HepG2 (cell line): ENCODE measurements around the gene ARPC3. TPM values are rescaled to one million over a fixed set of nuclear protein-coding genes. Genes with fewer than 3 reads are reported as not detected.

ENCODE experiments used
- ATAC-seq: fragments of 200-7000 bp; cut with Tn5 transposase; 3 replicates; pipeline ENCODE4 v1.9.1; 2020; ENCODE audit warnings: mild to moderate bottlenecking, moderate library complexity
- BruUV-seq: library from RNA; stranded (reverse); fragments of 400-500 nt; replicated peaks from 2 replicates; lab custom pipeline; 2021; lab: Mats Ljungman, UMichigan
- CTCF ChIA-PET: fragments of 300-600 bp; formaldehyde crosslinking; extraction: SDS; loops from one replicate; lab custom pipeline; 2021; ENCODE audit warnings: low total read pairs, inconsistent platforms, low intra/inter-chr PET ratio; lab: Yijun Ruan, JAX
- POLR2A ChIA-PET: fragments of 350-600 bp; sonication (Branson Sonifier 250); formaldehyde crosslinking; loops from one replicate; lab custom pipeline; 2020; ENCODE audit warnings: antibody characterized with exemption, inconsistent platforms; lab: Yijun Ruan, JAX
- DNase-seq: peaks from one replicate; pipeline ENCODE4 v3.0.0-alpha.2; 2015; ENCODE audit warnings: low spot score
- FAIRE-seq: peaks from 3 replicates; lab custom pipeline; 2011; peaks lifted over from hg19 to GRCh38; lab: Jason Lieb, UNC
- H2AFZ ChIP-seq: one replicate; pipeline ENCODE4 v1.6.1; 2011; ENCODE audit warnings: low read length, inconsistent platforms
- H3K27ac ChIP-seq: fragments of 300-600 bp; 3 replicates; pipeline ENCODE4 v1.8.0; 2011; ENCODE audit warnings: mixed run types, mild to moderate bottlenecking, mixed read lengths, low read length, inconsistent platforms; ENCODE audit not compliant: insufficient read depth; ENCODE audit errors: extremely low read length
- H3K27me3 ChIP-seq, 2 experiments: fragments of 200-600 bp in 1 of 2; 2 replicates in 1 of 2; 3 replicates in 1 of 2; pipeline versions ENCODE4 v1.6.0 to v1.8.0; 2011; ENCODE audit warnings: low read length in 2 of 2, mild to moderate bottlenecking in 2 of 2, moderate library complexity in 2 of 2, inconsistent platforms in 1 of 2; ENCODE audit not compliant: insufficient read depth in 2 of 2, control insufficient read depth in 1 of 2
- H3K36me3 ChIP-seq, 2 experiments: fragments of 200-600 bp in 1 of 2; replicated peaks in 1 of 2; 2 replicates in 1 of 2; 3 replicates in 1 of 2; pipeline versions ENCODE4 v1.5.1 to v1.8.0; 2011; ENCODE audit warnings: low read length in 2 of 2, inconsistent platforms in 1 of 2; ENCODE audit not compliant: insufficient read depth in 2 of 2, control insufficient read depth in 1 of 2
- H3K4me1 ChIP-seq: 2 replicates; pipeline ENCODE4 v1.5.1; 2012; ENCODE audit warnings: low read length, inconsistent platforms; ENCODE audit not compliant: insufficient read depth
- H3K4me2 ChIP-seq: 2 replicates; pipeline ENCODE4 v1.6.0; 2011; ENCODE audit warnings: low read depth, low read length, inconsistent platforms
- H3K4me3 ChIP-seq, 3 experiments: fragments of 200-600 bp in 1 of 3; sonication (generic), shearing (Covaris generic) in 1 of 3; replicated peaks in 1 of 3; 2 replicates each; pipeline ENCODE4 v1.5.1; 2011 to 2016; ENCODE audit warnings: low read length in 3 of 3, inconsistent platforms in 2 of 3, low read depth in 2 of 3, mild to moderate bottlenecking in 2 of 3, control low read depth in 1 of 3, mixed read lengths in 1 of 3; ENCODE audit not compliant: insufficient read depth in 1 of 3
- H3K79me2 ChIP-seq: one replicate; pipeline ENCODE4 v1.6.1; 2011; ENCODE audit warnings: low read length, inconsistent platforms; ENCODE audit not compliant: insufficient read depth
- H3K9ac ChIP-seq: 2 replicates; pipeline ENCODE4 v1.6.0; 2011; ENCODE audit warnings: mild to moderate bottlenecking, low read depth, low read length, inconsistent platforms; ENCODE audit not compliant: insufficient read depth
- H3K9me3 ChIP-seq: 2 replicates; pipeline ENCODE4 v1.5.1; 2012; ENCODE audit warnings: mild to moderate bottlenecking, low read length
- H4K20me1 ChIP-seq: 2 replicates; pipeline ENCODE4 v1.6.0; 2011; ENCODE audit warnings: inconsistent platforms, mild to moderate bottlenecking, low read length, moderate library complexity; ENCODE audit not compliant: insufficient read depth
- CCDC6 ChIP-seq: sonication (generic); formaldehyde crosslinking; IDR thresholded peaks from 2 replicates; pipeline ENCODE4 v1.8.1; 2022; ENCODE audit warnings: mild to moderate bottlenecking, missing genetic modification reagents, moderate library complexity
- E2F1 ChIP-seq: sonication (generic); formaldehyde crosslinking; IDR thresholded peaks from 2 replicates; pipeline ENCODE4 v1.5.0; 2020; ENCODE audit warnings: missing genetic modification reagents
- HBP1 ChIP-seq: IDR thresholded peaks from 2 replicates; pipeline ENCODE4 v1.6.1; 2016; ENCODE audit warnings: low read depth, control low read depth
- HES4 ChIP-seq: sonication (generic); formaldehyde crosslinking; IDR thresholded peaks from 2 replicates; pipeline ENCODE4 v1.9.0; 2021; ENCODE audit warnings: mild to moderate bottlenecking, missing genetic modification reagents, borderline replicate concordance
- IRX3 ChIP-seq: sonication (generic); formaldehyde crosslinking; IDR thresholded peaks from 2 replicates; pipeline ENCODE4 v1.8.1; 2023; ENCODE audit warnings: mild to moderate bottlenecking, low read depth, missing genetic modification reagents, borderline replicate concordance
- NFRKB ChIP-seq: fragments of 450-650 bp; IDR thresholded peaks from 2 replicates; pipeline ENCODE4 v1.6.1; 2017
- PHF8 ChIP-seq: sonication (generic); formaldehyde crosslinking; IDR thresholded peaks from 2 replicates; pipeline ENCODE4 v1.5.0; 2020; ENCODE audit warnings: missing genetic modification reagents
- ZBTB2 ChIP-seq: sonication (generic); formaldehyde crosslinking; IDR thresholded peaks from 2 replicates; pipeline ENCODE4 v1.8.0; 2022; ENCODE audit warnings: low read depth, missing genetic modification reagents
- ZBTB43 ChIP-seq: sonication (generic); formaldehyde crosslinking; conservative IDR thresholded peaks from 2 replicates; pipeline ENCODE4 v1.4.0; 2020; ENCODE audit warnings: missing genetic modification reagents
- ZIK1 ChIP-seq: sonication (generic); formaldehyde crosslinking; IDR thresholded peaks from 2 replicates; pipeline ENCODE4 v1.5.0; 2020; ENCODE audit warnings: mild to moderate bottlenecking, low read depth, missing genetic modification reagents, borderline replicate concordance
- ZNF18 ChIP-seq: sonication (generic); formaldehyde crosslinking; IDR thresholded peaks from 2 replicates; pipeline ENCODE4 v1.8.0; 2022; ENCODE audit warnings: mild to moderate bottlenecking, missing genetic modification reagents; ENCODE audit not compliant: insufficient replicate concordance
- ZNF230 ChIP-seq: sonication (generic); formaldehyde crosslinking; IDR thresholded peaks from 2 replicates; pipeline ENCODE4 v1.4.0; 2020; ENCODE audit warnings: mild to moderate bottlenecking, missing genetic modification reagents
- ZNF496 ChIP-seq: sonication (generic); formaldehyde crosslinking; IDR thresholded peaks from 2 replicates; pipeline ENCODE4 v1.8.1; 2023; ENCODE audit warnings: mild to moderate bottlenecking, moderate library complexity, missing genetic modification reagents; ENCODE audit not compliant: insufficient replicate concordance
- ZNF605 ChIP-seq: sonication (generic); formaldehyde crosslinking; IDR thresholded peaks from 2 replicates; pipeline ENCODE4 v1.8.0; 2022; ENCODE audit warnings: mild to moderate bottlenecking, missing genetic modification reagents
- ZNF792 ChIP-seq: IDR thresholded peaks from 2 replicates; pipeline ENCODE4 v1.6.1; 2016
- ZSCAN22 ChIP-seq: sonication (generic); formaldehyde crosslinking; IDR thresholded peaks from 2 replicates; pipeline ENCODE4 v1.4.0; 2020; ENCODE audit warnings: mild to moderate bottlenecking, missing genetic modification reagents
- WGBS: methylation state at CpG from one replicate; pipeline ENCODE4 v1.1.6; 2017; ENCODE audit warnings: low lambda C conversion rate; 5-methylcytosine and 5-hydroxymethylcytosine counted together
- in situ Hi-C: cut with HindIII; loops from 2 replicates; pipeline ENCODE4 v1.10.0; 2017; ENCODE audit warnings: low pct_unique_long_range_greater_than_20kb; ENCODE audit not compliant: extremely low pct_ligation_motif_present
- intact Hi-C: fragments of 100-400 bp; cut with micrococcal nuclease; formaldehyde crosslinking; loops from one replicate; pipeline ENCODE4 v1.10.0; 2022; ENCODE audit not compliant: unreplicated experiment
- polyA plus RNA-seq, 8 experiments: library from polyadenylated mRNA; depleted of rRNA in 3 of 8; stranded (reverse) in 7 of 8; unstranded in 1 of 8; fragments of >200 nt; fragmentation: Illumina TruSeq in 4 of 8; extraction: Trizol in 4 of 8; gene quantifications; 2 replicates each; pipeline versions ENCODE4 v1.2.1 to v1.2.3, GENCODE V29; 2011 to 2016; ENCODE audit warnings: low read depth in 4 of 8, missing spikeins in 1 of 8, mixed read lengths in 1 of 8; ENCODE audit not compliant: insufficient read depth in 1 of 8
- total RNA-seq, 5 experiments: library from RNA; depleted of rRNA; stranded (reverse); fragments of >200 nt; fragmentation: Illumina TruSeq; extraction: Trizol; gene quantifications; 2 replicates each; pipeline ENCODE4 v1.2.3, GENCODE V29; 2016; ENCODE audit warnings: low read depth in 1 of 5

ARPC3 gene
- total and polyA plus RNA-seq, 2 of the 13 experiments (the other 11 are each of a cell fraction or from before 2014, with no cell fraction given) = 32.7 to 234 TPM

- Histone ChIP-seq H3K4me1 (peaks cover 24% of the 10 kb centered on the region), H3K4me2 (peak overlapping the region; percentile 96), H3K27me3 (peaks cover 0 to 3% of the 10 kb centered on the region in 2 experiments; a peak in 1 of 5 replicates), H3K4me3 (peak overlapping the region; percentile 86 to 92 (median 91)), H3K27ac (peak overlapping the region; percentile 81), H4K20me1 (no peaks in the 10 kb centered on the region), H2AFZ (no peak overlapping the region), H3K9me3 (no peaks in the 10 kb centered on the region), H3K9ac (peak overlapping the region; percentile 94), H3K79me2 (peaks cover 22% of the 10 kb centered on the region), H3K36me3 (peaks cover 3 to 20% of the 10 kb centered on the region in 2 experiments; a peak in 3 of 5 replicates)
- 0% methylated on average over 15 of the region's 15 CpGs for WGBS
- in situ Hi-C loops = no loop called here
- POLR2A ChIA-PET = interaction anchor here (0.8 to 2.7 kb wide), 16 partner anchors 9 to 275 kb away, joined by 3 to 49 read pairs (median 4); partner anchors contain the start of genes ARPC3, PPP1CC, PPTC7 and RAD9B
- FAIRE-seq (no peak), ATAC-seq (no peak), DNase-seq (no peak)
- CTCF ChIA-PET = interaction anchor here (1.3 to 2.1 kb wide), 2 partner anchors 18 to 133 kb away, joined by 4 to 8 read pairs; partner anchors contain the start of gene ARPC3
- intact Hi-C loops = loop anchor here (1.0 to 2.0 kb wide), 3 partner anchors 17 to 231 kb away; partner anchors contain the start of gene ARPC3
- no TSS peak for BruUV-seq
- TF ChIP-seq E2F1 (CRISPR knock-in tag) (peak; percentile 36; the same call in 1 of the 2 replicates), ZSCAN22 (no peak), ZNF230 (CRISPR knock-in tag) (0 out of 2 replicates have a peak, but pooled peaks have one; percentile 11), CCDC6 (CRISPR knock-in tag) (no peak), HBP1 (CRISPR knock-in tag) (0 out of 2 replicates have a peak, but pooled peaks have one; percentile 51), PHF8 (peak; percentile 71; the same call in 1 of the 2 replicates), ZNF18 (CRISPR knock-in tag) (peak; percentile 66), ZBTB43 (CRISPR knock-in tag) (no peak), NFRKB (0 out of 2 replicates have a peak, but pooled peaks have one; percentile 17), HES4 (no peak), ZNF605 (CRISPR knock-in tag) (no peak), ZBTB2 (CRISPR knock-in tag) (0 out of 2 replicates have a peak, but pooled peaks have one; percentile 40), ZNF792 (CRISPR knock-in tag) (no peak), ZNF496 (CRISPR knock-in tag) (no peak), ZIK1 (CRISPR knock-in tag) (0 out of 2 replicates have a peak, but pooled peaks have one; percentile 16), IRX3 (CRISPR knock-in tag) (no peak)
These were observed 17.7 kb upstream of the ARPC3 start for GRCh38 chr12:110467847-110468213.
